Liver (tissue), 9 donors: ENCODE results near the gene PASD1. TPM values are rescaled to one million over a fixed set of nuclear protein-coding genes. Genes with fewer than 3 reads are reported as not detected.

Experiments
- DNase-seq: peaks from one replicate; pipeline ENCODE4 v3.0.0-alpha.2; 2017; ENCODE audit warnings: low spot score
- H3K27ac ChIP-seq, 2 donors: one replicate each; pipeline ENCODE4 v1.7.0; 2013; ENCODE audit warnings: inconsistent platforms in 2 of 2, low read length in 2 of 2, control low read depth in 1 of 2, low read depth in 1 of 2, mild to moderate bottlenecking in 1 of 2
- H3K27me3 ChIP-seq, 4 donors: one replicate each; pipeline versions ENCODE4 v1.6.1 to v1.7.0; 2013; ENCODE audit warnings: low read length in 3 of 4, inconsistent platforms in 1 of 4, mild to moderate bottlenecking in 1 of 4, moderate library complexity in 1 of 4; ENCODE audit not compliant: control insufficient read depth in 4 of 4, insufficient read depth in 4 of 4
- H3K36me3 ChIP-seq, 4 donors: one replicate each; pipeline versions ENCODE4 v1.6.1 to v1.7.0; 2013; ENCODE audit warnings: low read length in 3 of 4, mild to moderate bottlenecking in 3 of 4, low read depth in 1 of 4, moderate library complexity in 1 of 4; ENCODE audit not compliant: control insufficient read depth in 4 of 4, insufficient read depth in 3 of 4
- H3K4me1 ChIP-seq, 4 donors: one replicate each; pipeline versions ENCODE4 v1.6.1 to v1.7.0; 2013; ENCODE audit warnings: low read length in 3 of 4, mild to moderate bottlenecking in 3 of 4, moderate library complexity in 1 of 4; ENCODE audit not compliant: control insufficient read depth in 4 of 4, insufficient read depth in 4 of 4
- H3K4me3 ChIP-seq, 3 donors: one replicate each; pipeline versions ENCODE4 v1.6.1 to v1.7.0; 2013; ENCODE audit warnings: low read length in 3 of 3, control low read depth in 1 of 3, low read depth in 1 of 3, mild to moderate bottlenecking in 1 of 3
- H3K9ac ChIP-seq, 2 donors: one replicate each; pipeline ENCODE4 v1.7.0; 2013; ENCODE audit warnings: low read length in 2 of 2, mild to moderate bottlenecking in 2 of 2, moderate library complexity in 2 of 2, control low read depth in 1 of 2, low read depth in 1 of 2
- H3K9me3 ChIP-seq, 4 donors: one replicate each; pipeline versions ENCODE4 v1.6.1 to v1.7.0; 2013; ENCODE audit warnings: low read length in 3 of 4; ENCODE audit not compliant: control insufficient read depth in 4 of 4
- EGR1 ChIP-seq, 2 donors: IDR thresholded peaks; 2 replicates each; pipeline ENCODE4 v1.6.1; 2016 to 2018; ENCODE audit warnings: antibody characterized with exemption in 2 of 2, low read depth in 2 of 2
- GABPA ChIP-seq, 2 donors: IDR thresholded peaks in 1 of 2; conservative IDR thresholded peaks in 1 of 2; 2 replicates each; pipeline ENCODE4 v1.6.1; 2016; ENCODE audit warnings: antibody characterized with exemption in 2 of 2, mild to moderate bottlenecking in 1 of 2, moderate library complexity in 1 of 2
- HNF4A ChIP-seq, 2 donors: conservative IDR thresholded peaks; 2 replicates each; pipeline ENCODE4 v1.6.1; 2016; ENCODE audit warnings: antibody characterized with exemption in 2 of 2, mild to moderate bottlenecking in 2 of 2
- HNF4G ChIP-seq: IDR thresholded peaks from 2 replicates; pipeline ENCODE4 v1.6.1; 2016; ENCODE audit warnings: antibody characterized with exemption
- JUND ChIP-seq, 2 donors: IDR thresholded peaks; 2 replicates each; pipeline ENCODE4 v1.6.1; 2016; ENCODE audit warnings: antibody characterized with exemption in 2 of 2
- NR2F2 ChIP-seq: IDR thresholded peaks from 2 replicates; pipeline ENCODE4 v1.6.1; 2016; ENCODE audit warnings: antibody characterized with exemption
- RAD21 ChIP-seq, 2 donors: IDR thresholded peaks; 2 replicates each; pipeline ENCODE4 v1.6.1; 2016; ENCODE audit warnings: antibody characterized with exemption in 2 of 2, mild to moderate bottlenecking in 2 of 2
- RXRA ChIP-seq, 2 donors: IDR thresholded peaks; 2 replicates each; pipeline ENCODE4 v1.6.1; 2017 to 2018; ENCODE audit warnings: antibody characterized with exemption in 2 of 2, mild to moderate bottlenecking in 1 of 2
- SP1 ChIP-seq: IDR thresholded peaks from 2 replicates; pipeline ENCODE4 v1.6.1; 2018; ENCODE audit warnings: antibody characterized with exemption, mild to moderate bottlenecking
- TAF1 ChIP-seq: conservative IDR thresholded peaks from 2 replicates; pipeline ENCODE4 v1.6.1; 2016; ENCODE audit warnings: antibody characterized with exemption, mild to moderate bottlenecking
- YY1 ChIP-seq: IDR thresholded peaks from 2 replicates; pipeline ENCODE4 v1.6.1; 2016; ENCODE audit warnings: antibody characterized with exemption, mild to moderate bottlenecking
- WGBS: extraction: QIAGEN DNeasy Blood & Tissue Kit; methylation state at CpG from one replicate; pipeline ENCODE4 v1.1.7; 2013; 5-methylcytosine and 5-hydroxymethylcytosine counted together
- polyA plus RNA-seq, 2 donors: library from polyadenylated mRNA; stranded (reverse) in 1 of 2; unstranded in 1 of 2; fragments of 200-250 nt in 1 of 2; fragments of >200 nt in 1 of 2; fragmentation: Nextera tagmentation in 1 of 2; extraction: Ambion mirVana in 1 of 2; gene quantifications; one replicate each; pipeline versions ENCODE4 v1.2.1 to v1.2.3, GENCODE V29; 2013 to 2015
- total RNA-seq, 2 donors: library from RNA; depleted of rRNA; stranded (reverse); fragments of >200 nt; gene quantifications; one replicate each; pipeline ENCODE4 v1.2.3, GENCODE V29; 2014
- TF ChIP-seq, protein P1 (sequence below): IDR thresholded peaks from 2 replicates; pipeline ENCODE4 v1.6.1; 2016; ENCODE audit warnings: antibody characterized with exemption, mild to moderate bottlenecking
- TF ChIP-seq, protein P2 (sequence below): IDR thresholded peaks from 2 replicates; pipeline ENCODE4 v1.6.1; 2016; ENCODE audit warnings: antibody characterized with exemption
- TF ChIP-seq, protein P3 (sequence below): fragments of 150-350 bp; IDR thresholded peaks from 2 replicates; pipeline ENCODE4 v1.5.1; 2017; ENCODE audit warnings: improper control_type of control experiment, low read depth, low read length; ENCODE audit not compliant: missing input control
- TF ChIP-seq, protein P4 (sequence below): IDR thresholded peaks from 2 replicates; pipeline ENCODE4 v1.6.1; 2016; ENCODE audit warnings: antibody characterized with exemption
- donor health status: healthy.
- donor health status: healthy.
- donor health status: healthy.
- donor health status: healthy.
- donor health status: healthy.

Gene PASD1
- total and polyA plus RNA-seq, 4 donors, result not detected

DNA sequence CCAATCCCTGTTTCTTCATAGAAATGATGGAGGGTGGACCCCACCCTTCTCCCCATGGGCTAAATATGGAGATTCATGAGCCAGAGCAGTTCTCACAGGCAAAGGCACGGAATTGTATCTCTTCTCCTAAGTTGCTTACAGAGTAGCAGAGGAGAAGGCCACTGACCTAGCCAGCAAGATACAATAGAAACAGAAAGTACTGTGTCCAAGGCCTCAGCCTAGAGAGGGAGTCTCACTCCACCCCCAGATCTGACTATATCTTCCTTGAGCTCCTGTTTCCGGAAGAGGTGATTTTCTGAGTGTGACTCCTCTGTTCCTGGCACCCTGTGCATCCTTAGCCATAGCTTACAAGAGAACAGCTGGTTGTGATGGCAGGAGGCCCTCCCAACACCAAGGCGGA is 152.3 kb downstream of the PASD1 start, which contains the start of gene FATE1 (continued):
- TF ChIP-seq, protein P1, sequence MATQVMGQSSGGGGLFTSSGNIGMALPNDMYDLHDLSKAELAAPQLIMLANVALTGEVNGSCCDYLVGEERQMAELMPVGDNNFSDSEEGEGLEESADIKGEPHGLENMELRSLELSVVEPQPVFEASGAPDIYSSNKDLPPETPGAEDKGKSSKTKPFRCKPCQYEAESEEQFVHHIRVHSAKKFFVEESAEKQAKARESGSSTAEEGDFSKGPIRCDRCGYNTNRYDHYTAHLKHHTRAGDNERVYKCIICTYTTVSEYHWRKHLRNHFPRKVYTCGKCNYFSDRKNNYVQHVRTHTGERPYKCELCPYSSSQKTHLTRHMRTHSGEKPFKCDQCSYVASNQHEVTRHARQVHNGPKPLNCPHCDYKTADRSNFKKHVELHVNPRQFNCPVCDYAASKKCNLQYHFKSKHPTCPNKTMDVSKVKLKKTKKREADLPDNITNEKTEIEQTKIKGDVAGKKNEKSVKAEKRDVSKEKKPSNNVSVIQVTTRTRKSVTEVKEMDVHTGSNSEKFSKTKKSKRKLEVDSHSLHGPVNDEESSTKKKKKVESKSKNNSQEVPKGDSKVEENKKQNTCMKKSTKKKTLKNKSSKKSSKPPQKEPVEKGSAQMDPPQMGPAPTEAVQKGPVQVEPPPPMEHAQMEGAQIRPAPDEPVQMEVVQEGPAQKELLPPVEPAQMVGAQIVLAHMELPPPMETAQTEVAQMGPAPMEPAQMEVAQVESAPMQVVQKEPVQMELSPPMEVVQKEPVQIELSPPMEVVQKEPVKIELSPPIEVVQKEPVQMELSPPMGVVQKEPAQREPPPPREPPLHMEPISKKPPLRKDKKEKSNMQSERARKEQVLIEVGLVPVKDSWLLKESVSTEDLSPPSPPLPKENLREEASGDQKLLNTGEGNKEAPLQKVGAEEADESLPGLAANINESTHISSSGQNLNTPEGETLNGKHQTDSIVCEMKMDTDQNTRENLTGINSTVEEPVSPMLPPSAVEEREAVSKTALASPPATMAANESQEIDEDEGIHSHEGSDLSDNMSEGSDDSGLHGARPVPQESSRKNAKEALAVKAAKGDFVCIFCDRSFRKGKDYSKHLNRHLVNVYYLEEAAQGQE, result no peak
- TF ChIP-seq EGR1 (IDR thresholded peaks at IDR 0.05; ENCODE audit: low read depth in 2 of 2) (no peak), TAF1 (no peak), NR2F2 (no peak), JUND (IDR thresholded peaks at IDR 0.05) (no peak)
- TF ChIP-seq, protein P2, sequence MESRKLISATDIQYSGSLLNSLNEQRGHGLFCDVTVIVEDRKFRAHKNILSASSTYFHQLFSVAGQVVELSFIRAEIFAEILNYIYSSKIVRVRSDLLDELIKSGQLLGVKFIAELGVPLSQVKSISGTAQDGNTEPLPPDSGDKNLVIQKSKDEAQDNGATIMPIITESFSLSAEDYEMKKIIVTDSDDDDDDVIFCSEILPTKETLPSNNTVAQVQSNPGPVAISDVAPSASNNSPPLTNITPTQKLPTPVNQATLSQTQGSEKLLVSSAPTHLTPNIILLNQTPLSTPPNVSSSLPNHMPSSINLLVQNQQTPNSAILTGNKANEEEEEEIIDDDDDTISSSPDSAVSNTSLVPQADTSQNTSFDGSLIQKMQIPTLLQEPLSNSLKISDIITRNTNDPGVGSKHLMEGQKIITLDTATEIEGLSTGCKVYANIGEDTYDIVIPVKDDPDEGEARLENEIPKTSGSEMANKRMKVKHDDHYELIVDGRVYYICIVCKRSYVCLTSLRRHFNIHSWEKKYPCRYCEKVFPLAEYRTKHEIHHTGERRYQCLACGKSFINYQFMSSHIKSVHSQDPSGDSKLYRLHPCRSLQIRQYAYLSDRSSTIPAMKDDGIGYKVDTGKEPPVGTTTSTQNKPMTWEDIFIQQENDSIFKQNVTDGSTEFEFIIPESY, result no peak

DNA sequence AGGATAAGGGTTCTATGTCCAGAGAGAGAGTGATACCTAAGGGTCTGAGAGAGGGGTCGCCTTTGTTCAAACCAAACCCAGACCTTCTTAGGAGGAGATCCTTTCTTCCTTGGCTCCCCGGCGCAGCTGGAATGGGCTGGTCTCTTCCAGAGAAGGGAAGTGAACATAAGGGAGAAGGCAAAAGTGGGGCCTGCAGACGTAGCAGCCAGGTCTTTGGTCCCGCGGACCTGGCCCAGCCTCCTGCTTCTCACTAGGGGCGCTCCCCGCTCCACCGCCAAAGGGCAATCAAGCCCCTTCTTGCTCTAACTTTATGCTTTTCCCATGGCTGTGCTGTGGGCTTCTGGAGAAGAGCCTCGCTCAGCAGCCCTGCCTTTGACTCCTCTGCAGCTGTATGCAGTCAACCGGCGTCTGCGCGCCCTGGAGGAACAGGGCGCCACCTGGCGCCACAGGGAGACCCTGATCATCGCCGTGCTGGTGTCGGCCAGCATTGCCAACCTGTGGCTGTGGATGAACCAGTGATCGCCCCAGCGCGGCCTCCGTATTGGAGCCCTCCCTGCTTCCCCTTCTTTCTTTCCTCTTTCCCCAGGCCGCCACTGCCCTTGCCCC is 158.9 kb downstream of the PASD1 start:
- peaks cover 0 to 12% (median 3%) of the 10 kb centered on the region in 4 donors for H3K4me1 ChIP-seq
- 63% methylated on average over 24 of the region's 24 CpGs for whole genome bisulfite sequencing
- H3K9ac ChIP-seq, result no peak overlapping the region
- H3K27ac ChIP-seq, result no peak overlapping the region
- no peaks in the 10 kb centered on the region for H3K27me3 ChIP-seq
- H3K9me3 ChIP-seq, result no peaks in the 10 kb centered on the region
- TF ChIP-seq HNF4G (no peak), RXRA (IDR thresholded peaks at IDR 0.05) (no peak), HNF4A (conservative IDR thresholded peaks at IDR 0.05) (no peak), RAD21 (IDR thresholded peaks at IDR 0.05) (peak in 1 of 2 donors; percentile 53)
- H3K4me3 ChIP-seq, result no peak overlapping the region
- peak; percentile 34 for DNase-seq
- no peaks in the 10 kb centered on the region for H3K36me3 ChIP-seq

DNA sequence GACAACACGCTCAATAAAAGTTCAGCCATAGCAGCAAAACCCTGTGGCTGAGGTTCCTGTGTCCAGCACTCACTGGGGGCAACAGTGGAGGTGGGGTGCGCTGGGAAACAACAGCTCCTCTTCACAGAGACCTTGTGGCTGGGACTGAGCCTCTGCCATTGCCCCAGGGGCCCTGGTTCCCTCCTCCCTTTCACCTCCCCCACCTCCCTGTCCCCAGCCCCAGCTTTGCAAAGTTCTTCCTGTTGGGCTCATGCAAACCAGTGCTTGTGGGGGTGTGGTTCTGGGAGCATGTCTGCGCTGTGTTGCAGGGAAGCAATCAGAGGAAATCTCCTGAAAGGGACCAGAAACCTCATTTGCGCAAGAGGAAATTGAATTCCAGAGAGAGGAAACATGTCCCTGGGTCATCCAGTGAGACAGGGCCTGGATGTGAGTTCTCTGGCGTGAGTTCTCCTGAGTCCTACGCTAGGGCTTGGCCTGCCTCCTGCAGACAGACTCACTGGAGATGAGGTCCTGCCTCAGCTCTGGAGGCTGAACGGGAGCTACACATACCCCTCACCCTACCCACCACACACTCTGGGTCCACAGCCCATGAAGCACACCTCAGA is 159.8 kb downstream of the PASD1 start:
- no peak overlapping the region for H3K9ac ChIP-seq
- DNase-seq, result no peak
- H3K27me3 ChIP-seq, result no peaks in the 10 kb centered on the region
- peaks cover 0 to 12% (median 3%) of the 10 kb centered on the region in 4 donors for H3K4me1 ChIP-seq
- no peaks in the 10 kb centered on the region for H3K9me3 ChIP-seq
- H3K27ac ChIP-seq, result no peak overlapping the region
- no peaks in the 10 kb centered on the region for H3K36me3 ChIP-seq
- H3K4me3 ChIP-seq, result no peak overlapping the region
- 83% methylated on average over 7 of the region's 7 CpGs for WGBS
- TF ChIP-seq, protein P3, sequence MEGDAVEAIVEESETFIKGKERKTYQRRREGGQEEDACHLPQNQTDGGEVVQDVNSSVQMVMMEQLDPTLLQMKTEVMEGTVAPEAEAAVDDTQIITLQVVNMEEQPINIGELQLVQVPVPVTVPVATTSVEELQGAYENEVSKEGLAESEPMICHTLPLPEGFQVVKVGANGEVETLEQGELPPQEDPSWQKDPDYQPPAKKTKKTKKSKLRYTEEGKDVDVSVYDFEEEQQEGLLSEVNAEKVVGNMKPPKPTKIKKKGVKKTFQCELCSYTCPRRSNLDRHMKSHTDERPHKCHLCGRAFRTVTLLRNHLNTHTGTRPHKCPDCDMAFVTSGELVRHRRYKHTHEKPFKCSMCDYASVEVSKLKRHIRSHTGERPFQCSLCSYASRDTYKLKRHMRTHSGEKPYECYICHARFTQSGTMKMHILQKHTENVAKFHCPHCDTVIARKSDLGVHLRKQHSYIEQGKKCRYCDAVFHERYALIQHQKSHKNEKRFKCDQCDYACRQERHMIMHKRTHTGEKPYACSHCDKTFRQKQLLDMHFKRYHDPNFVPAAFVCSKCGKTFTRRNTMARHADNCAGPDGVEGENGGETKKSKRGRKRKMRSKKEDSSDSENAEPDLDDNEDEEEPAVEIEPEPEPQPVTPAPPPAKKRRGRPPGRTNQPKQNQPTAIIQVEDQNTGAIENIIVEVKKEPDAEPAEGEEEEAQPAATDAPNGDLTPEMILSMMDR, result no peak
- no peak for TF ChIP-seq YY1
- TF ChIP-seq, protein P4, sequence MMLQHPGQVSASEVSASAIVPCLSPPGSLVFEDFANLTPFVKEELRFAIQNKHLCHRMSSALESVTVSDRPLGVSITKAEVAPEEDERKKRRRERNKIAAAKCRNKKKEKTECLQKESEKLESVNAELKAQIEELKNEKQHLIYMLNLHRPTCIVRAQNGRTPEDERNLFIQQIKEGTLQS, result no peak
- TF ChIP-seq GABPA (IDR thresholded peaks at IDR 0.05 in 1 of 2, conservative IDR thresholded peaks at IDR 0.05 in 1 of 2), result no peak
- TF ChIP-seq, protein P1, result no peak
- TF ChIP-seq HNF4A (conservative IDR thresholded peaks at IDR 0.05), result no peak
- TF ChIP-seq RAD21 (IDR thresholded peaks at IDR 0.05), result no peak
- no peak for TF ChIP-seq TAF1
- TF ChIP-seq, protein P2, result no peak
- TF ChIP-seq EGR1 (IDR thresholded peaks at IDR 0.05; ENCODE audit: low read depth in 2 of 2), result no peak
- TF ChIP-seq HNF4G, result no peak
- TF ChIP-seq SP1, result no peak
